ENCODE data around the gene IL1RAPL1. TPM values are rescaled to one million over a fixed set of nuclear protein-coding genes. Genes with fewer than 3 reads are reported as not detected.

The IL1RAPL1 gene
- total RNA-seq, 4 donors from 2014 or later: 8.2 to 10.9 (median 8.8) TPM

- Histone ChIP-seq H3K9me3 (no peaks in the 10 kb centered on the region), H3K4me3 (no peak overlapping the region), H3K27ac (no peak overlapping the region), H3K4me1 (no peaks in the 10 kb centered on the region), H3K36me3 (no peaks in the 10 kb centered on the region), H3K27me3 (no peaks in the 10 kb centered on the region)
- 60 to 84% methylated on average over 3 of the region's 3 CpGs for WGBS, 2 donors
- no peak for DNase-seq (ENCODE audit: low spot score in 2 of 2)
- TF ChIP-seq CTCF (IDR thresholded peaks at IDR 0.05) (no peak), EP300 (IDR thresholded peaks at IDR 0.05) (no peak), POLR2A (IDR thresholded peaks at IDR 0.05) (no peak)
These were observed 8.1 kb downstream of the IL1RAPL1 start for GRCh38 chrX:28595346-28595745.

GRCh38 chrX:28599957-28600356 is 12.7 kb downstream of the IL1RAPL1 start:
- no peaks in the 10 kb centered on the region for H3K4me1 ChIP-seq
- H3K9me3 ChIP-seq: no peaks in the 10 kb centered on the region
- H3K27ac ChIP-seq: peak overlapping the region; percentile 19 to 80 (median 52)
- DNase-seq (ENCODE audit: low spot score in 2 of 2): no peak
- 46 to 50% methylated on average over 6 of the region's 6 CpGs for WGBS, 2 donors
- H3K4me3 ChIP-seq: peak overlapping the region in 1 of 4 donors; percentile 2
- TF ChIP-seq CTCF (IDR thresholded peaks at IDR 0.05): no peak
- no peak for TF ChIP-seq POLR2A (IDR thresholded peaks at IDR 0.05)
- no peak for TF ChIP-seq EP300 (IDR thresholded peaks at IDR 0.05)
- H3K27me3 ChIP-seq: peaks cover 0 to 4% of the 10 kb centered on the region in 2 donors
- H3K36me3 ChIP-seq: no peaks in the 10 kb centered on the region

GRCh38 chrX:28609003-28609402 is 21.8 kb downstream of the IL1RAPL1 start:
- DNase-seq (ENCODE audit: low spot score in 2 of 2): no peak
- no peaks in the 10 kb centered on the region for H3K36me3 ChIP-seq
- no peaks in the 10 kb centered on the region for H3K9me3 ChIP-seq
- 54 to 56% methylated on average over 2 of the region's 2 CpGs for WGBS, 2 donors
- no peak overlapping the region for H3K4me3 ChIP-seq
- peak overlapping the region in 2 of 4 donors; percentile 7 to 52 for H3K27ac ChIP-seq
- no peaks in the 10 kb centered on the region for H3K4me1 ChIP-seq
- no peaks in the 10 kb centered on the region for H3K27me3 ChIP-seq
- TF ChIP-seq EP300 (IDR thresholded peaks at IDR 0.05) (no peak), POLR2A (IDR thresholded peaks at IDR 0.05) (no peak), CTCF (IDR thresholded peaks at IDR 0.05) (no peak)

- H3K9me3 ChIP-seq: no peaks in the 10 kb centered on the region
- no peaks in the 10 kb centered on the region for H3K27me3 ChIP-seq
- no peaks in the 10 kb centered on the region for H3K4me1 ChIP-seq
- H3K36me3 ChIP-seq: no peaks in the 10 kb centered on the region
- 51 to 53% methylated on average over 5 of the region's 5 CpGs for WGBS, 2 donors
- H3K4me3 ChIP-seq: no peak overlapping the region
- TF ChIP-seq CTCF (IDR thresholded peaks at IDR 0.05): no peak
- H3K27ac ChIP-seq: peak overlapping the region in 2 of 4 donors; percentile 44 to 46
- no peak for DNase-seq (ENCODE audit: low spot score in 2 of 2)
These were observed 22.8 kb downstream of the IL1RAPL1 start for GRCh38 chrX:28609917-28610613.

- TF ChIP-seq POLR2A (IDR thresholded peaks at IDR 0.05): no peak
- TF ChIP-seq CTCF (IDR thresholded peaks at IDR 0.05): no peak
- TF ChIP-seq EP300 (IDR thresholded peaks at IDR 0.05): no peak
- WGBS, 2 donors: 77 to 87% methylated on average over 4 of the region's 4 CpGs
- Histone ChIP-seq H3K36me3 (no peaks in the 10 kb centered on the region), H3K27me3 (no peaks in the 10 kb centered on the region), H3K4me1 (no peaks in the 10 kb centered on the region), H3K27ac (peak overlapping the region in 2 of 4 donors; percentile 44 to 46), H3K4me3 (no peak overlapping the region), H3K9me3 (no peaks in the 10 kb centered on the region)
- DNase-seq (ENCODE audit: low spot score in 2 of 2): no peak
These were observed 23.5 kb downstream of the IL1RAPL1 start for GRCh38 chrX:28610746-28611145.

All from tibial nerve (tissue), 4 donors.